ENCODE measurements around the gene NKD1. TPM values are rescaled to one million over a fixed set of nuclear protein-coding genes. Genes with fewer than 3 reads are reported as not detected.

NKD1 gene
- total RNA-seq, 2 experiments from 2014 or later = 0.04 to 0.06 TPM

DNA sequence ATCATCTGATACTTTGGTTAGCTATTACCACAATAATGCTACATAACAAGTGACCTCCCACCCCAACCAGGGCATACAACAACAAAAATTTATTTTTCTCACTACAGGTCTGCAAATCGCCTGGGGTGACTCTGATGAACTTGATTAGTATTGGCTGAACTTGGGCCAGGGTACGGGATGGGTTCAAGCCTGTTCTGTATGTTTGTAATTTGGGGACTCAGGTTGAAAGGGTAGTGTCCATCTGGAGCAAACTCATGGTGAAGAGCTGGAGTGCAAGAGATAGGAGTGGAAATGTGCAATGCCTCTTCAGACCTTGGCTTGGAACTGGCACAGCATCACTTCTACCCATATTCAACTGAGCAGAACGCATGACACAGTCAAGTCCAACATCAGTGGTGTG lies 16.3 kb upstream of the NKD1 start:
- H2AFZ ChIP-seq (ENCODE audit: low read length) = no peak overlapping the region
- no peak for TF ChIP-seq CTCF (conservative IDR thresholded peaks at IDR 0.05; ENCODE audit: low read length)
- POLR2A ChIA-PET = interaction anchor here (0.6 kb wide), 1 partner anchor 85 kb away, joined by 3 read pairs; no protein-coding TSS in a partner anchor
- no peak overlapping the region for H3K4me3 ChIP-seq (ENCODE audit: low read depth, low read length, poor library complexity, severe bottlenecking)
- H3K27ac ChIP-seq (ENCODE audit: low read depth, low read length, poor library complexity, severe bottlenecking) = no peak overlapping the region
- H3K4me2 ChIP-seq (ENCODE audit: low read length) = no peak overlapping the region
- no peaks in the 10 kb centered on the region for H3K9me2 ChIP-seq (ENCODE audit: insufficient read depth, low read length)
- no peaks in the 10 kb centered on the region for H3K79me2 ChIP-seq (ENCODE audit: insufficient read depth, low read depth, low read length)
- H3K4me1 ChIP-seq (ENCODE audit: insufficient read depth, low read length, poor library complexity, severe bottlenecking) = no peaks in the 10 kb centered on the region
- intact Hi-C loops (cut with micrococcal nuclease; ENCODE audit: unreplicated experiment) = no loop called here
- no TSS peak for BruUV-seq (replicated peaks)
- no peaks in the 10 kb centered on the region for H3K9me3 ChIP-seq (ENCODE audit: low read length)
- CTCF ChIA-PET (ENCODE audit: unreplicated experiment) = no interaction called here
- H3K36me3 ChIP-seq (ENCODE audit: insufficient read depth, low read length) = no peaks in the 10 kb centered on the region
- DNase-seq (ENCODE audit: low spot score) = no peak
- no peaks in the 10 kb centered on the region for H4K20me1 ChIP-seq (ENCODE audit: insufficient read depth, low read length)

GRCh38 chr16:50532576-50532975 lies 15.6 kb upstream of the NKD1 start:
- H3K36me3 ChIP-seq (ENCODE audit: insufficient read depth, low read length) = no peaks in the 10 kb centered on the region
- BruUV-seq (replicated peaks) = no TSS peak
- H3K4me1 ChIP-seq (ENCODE audit: insufficient read depth, low read length, poor library complexity, severe bottlenecking) = no peaks in the 10 kb centered on the region
- no peak for DNase-seq (ENCODE audit: low spot score)
- H3K79me2 ChIP-seq (ENCODE audit: insufficient read depth, low read depth, low read length) = no peaks in the 10 kb centered on the region
- no peaks in the 10 kb centered on the region for H3K9me3 ChIP-seq (ENCODE audit: low read length)
- POLR2A ChIA-PET = no interaction called here
- H2AFZ ChIP-seq (ENCODE audit: low read length) = no peak overlapping the region
- CTCF ChIA-PET (ENCODE audit: unreplicated experiment) = no interaction called here
- no peaks in the 10 kb centered on the region for H3K9me2 ChIP-seq (ENCODE audit: insufficient read depth, low read length)
- no peak overlapping the region for H3K4me2 ChIP-seq (ENCODE audit: low read length)
- H3K27ac ChIP-seq (ENCODE audit: low read depth, low read length, poor library complexity, severe bottlenecking) = no peak overlapping the region
- TF ChIP-seq EZH2phosphoT487 (IDR thresholded peaks at IDR 0.05; ENCODE audit: borderline replicate concordance, low read depth, low read length) (no peak), CTCF (conservative IDR thresholded peaks at IDR 0.05; ENCODE audit: low read length) (no peak)
- no peak overlapping the region for H3K4me3 ChIP-seq (ENCODE audit: low read depth, low read length, poor library complexity, severe bottlenecking)
- intact Hi-C loops (cut with micrococcal nuclease; ENCODE audit: unreplicated experiment) = no loop called here
- no peaks in the 10 kb centered on the region for H4K20me1 ChIP-seq (ENCODE audit: insufficient read depth, low read length)

DNA sequence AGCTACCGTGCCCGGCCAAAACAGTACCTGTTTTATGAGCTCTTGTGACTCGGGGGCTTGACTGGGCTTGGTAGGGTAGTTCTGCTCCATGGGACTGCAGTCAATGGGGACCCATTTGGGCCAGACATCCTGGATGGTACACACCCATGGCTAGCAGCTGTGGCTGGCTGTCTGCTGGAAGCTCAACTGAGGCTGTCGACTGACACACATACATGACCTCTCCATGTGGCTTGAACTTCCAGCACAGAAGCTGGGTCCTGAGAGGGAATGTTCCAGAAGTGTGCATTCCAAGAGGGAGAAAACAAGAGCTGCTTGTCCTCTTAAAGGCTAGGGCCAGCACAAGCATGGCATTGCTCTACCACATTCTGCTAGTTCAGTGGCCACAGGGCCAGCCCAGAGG lies 14.9 kb upstream of the NKD1 start:
- no peak overlapping the region for H3K4me3 ChIP-seq (ENCODE audit: low read depth, low read length, poor library complexity, severe bottlenecking)
- H3K9me2 ChIP-seq (ENCODE audit: insufficient read depth, low read length) = no peaks in the 10 kb centered on the region
- intact Hi-C loops (cut with micrococcal nuclease; ENCODE audit: unreplicated experiment) = no loop called here
- no peak overlapping the region for H2AFZ ChIP-seq (ENCODE audit: low read length)
- no peaks in the 10 kb centered on the region for H4K20me1 ChIP-seq (ENCODE audit: insufficient read depth, low read length)
- no peak for DNase-seq (ENCODE audit: low spot score)
- H3K4me1 ChIP-seq (ENCODE audit: insufficient read depth, low read length, poor library complexity, severe bottlenecking) = no peaks in the 10 kb centered on the region
- H3K27ac ChIP-seq (ENCODE audit: low read depth, low read length, poor library complexity, severe bottlenecking) = no peak overlapping the region
- no peak overlapping the region for H3K4me2 ChIP-seq (ENCODE audit: low read length)
- POLR2A ChIA-PET = no interaction called here
- no TSS peak for BruUV-seq (replicated peaks)
- CTCF ChIA-PET (ENCODE audit: unreplicated experiment) = no interaction called here
- no peak for TF ChIP-seq EZH2phosphoT487 (IDR thresholded peaks at IDR 0.05; ENCODE audit: borderline replicate concordance, low read depth, low read length)
- H3K36me3 ChIP-seq (ENCODE audit: insufficient read depth, low read length) = no peaks in the 10 kb centered on the region
- no peaks in the 10 kb centered on the region for H3K79me2 ChIP-seq (ENCODE audit: insufficient read depth, low read depth, low read length)
- H3K9me3 ChIP-seq (ENCODE audit: low read length) = no peaks in the 10 kb centered on the region
